HG02870 (cell line): ENCODE results near the gene SNAI1.

Experiments used
- ATAC-seq: cut with Tn5 transposase; IDR thresholded peaks from one replicate; pipeline ENCODE4 v1.9.1; 2021; ENCODE audit warnings: mild to moderate bottlenecking, moderate library complexity; ENCODE audit not compliant: unreplicated experiment

Gene SNAI1

DNA sequence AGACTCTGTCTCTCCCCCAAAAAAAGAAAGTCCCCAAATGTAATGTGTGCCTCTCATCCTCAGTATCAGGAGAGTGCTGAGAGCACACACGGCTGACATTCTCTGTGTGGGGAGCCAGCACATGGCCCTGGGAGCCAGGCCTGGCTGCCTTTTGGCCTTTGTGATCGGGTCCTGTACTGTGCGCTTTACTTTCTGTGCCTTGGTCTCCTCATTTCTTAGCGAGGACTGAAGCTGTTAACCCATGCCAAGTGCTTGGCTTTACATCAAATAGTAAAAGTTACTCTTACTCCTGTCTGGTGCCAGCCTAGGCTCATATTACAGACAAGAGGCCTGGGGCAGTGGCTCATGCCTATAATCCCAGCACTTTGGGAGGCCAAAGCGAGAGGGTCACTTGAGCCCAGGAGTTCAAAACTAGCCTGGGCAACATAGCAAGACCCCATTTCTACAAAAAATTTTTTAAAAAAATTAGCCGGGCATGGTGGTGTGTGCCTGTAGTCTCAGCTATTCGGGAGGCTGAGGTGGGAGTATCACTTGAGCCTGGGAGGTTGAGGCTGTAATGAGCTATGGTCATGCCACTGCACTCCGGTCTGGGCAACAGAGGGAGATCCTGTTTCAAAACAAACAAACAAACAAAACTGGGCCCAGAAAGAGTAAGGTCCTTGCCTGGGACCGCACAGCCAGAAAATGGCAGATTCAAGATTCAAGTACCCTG is 50.3 kb downstream of the SNAI1 start:
- ATAC-seq: no peak

DNA sequence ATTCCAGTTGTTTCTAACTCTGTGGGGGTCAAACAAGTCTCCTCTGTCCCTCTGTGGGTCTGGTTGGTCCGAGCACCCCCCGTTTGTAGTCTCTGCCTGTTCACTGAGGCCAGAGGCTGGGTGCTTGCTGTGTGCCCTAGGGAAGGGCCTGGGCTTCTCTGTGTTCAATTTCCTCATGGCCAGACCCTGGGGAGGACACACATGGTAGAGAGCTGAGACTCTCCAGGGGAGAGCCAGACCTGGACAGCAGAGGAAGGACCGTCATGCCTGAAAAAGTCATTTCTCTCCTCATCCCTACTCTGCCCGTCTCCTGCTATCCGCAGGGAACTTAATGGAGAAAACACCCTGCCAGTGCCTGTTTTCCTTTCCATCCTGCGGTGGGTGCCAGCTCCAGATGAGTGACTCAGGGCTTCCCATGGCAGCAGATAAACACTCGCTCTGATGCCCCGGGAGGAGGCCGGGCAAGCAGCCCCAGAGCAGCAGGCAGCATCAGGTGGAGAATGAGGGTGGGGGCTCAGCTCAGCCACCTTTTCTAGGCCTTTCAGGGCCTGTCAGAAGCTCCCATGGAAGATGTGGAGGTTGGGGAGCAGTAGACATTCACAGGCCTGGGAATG is 51.9 kb downstream of the SNAI1 start:
- ATAC-seq: no peak

DNA sequence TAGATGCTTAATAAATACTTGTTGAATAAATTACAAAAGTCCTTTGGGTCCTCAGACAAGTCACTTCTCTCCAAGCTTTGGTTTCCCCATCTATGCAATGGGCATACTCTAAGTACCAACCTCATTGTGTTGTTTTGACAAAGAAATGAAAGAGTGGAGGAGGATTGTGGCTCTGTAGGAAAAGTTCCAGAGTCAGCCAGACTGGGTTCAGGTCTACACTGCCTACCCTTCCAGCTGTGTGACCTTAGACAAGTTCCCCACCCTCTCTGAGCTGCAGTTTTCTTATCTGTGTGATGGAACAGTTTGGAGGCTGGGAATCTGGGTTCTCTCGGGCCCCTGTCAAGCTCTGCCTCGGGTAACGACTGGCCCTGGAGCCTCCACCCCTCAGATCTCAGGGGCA is 53.9 kb downstream of the SNAI1 start:
- ATAC-seq: no peak

DNA sequence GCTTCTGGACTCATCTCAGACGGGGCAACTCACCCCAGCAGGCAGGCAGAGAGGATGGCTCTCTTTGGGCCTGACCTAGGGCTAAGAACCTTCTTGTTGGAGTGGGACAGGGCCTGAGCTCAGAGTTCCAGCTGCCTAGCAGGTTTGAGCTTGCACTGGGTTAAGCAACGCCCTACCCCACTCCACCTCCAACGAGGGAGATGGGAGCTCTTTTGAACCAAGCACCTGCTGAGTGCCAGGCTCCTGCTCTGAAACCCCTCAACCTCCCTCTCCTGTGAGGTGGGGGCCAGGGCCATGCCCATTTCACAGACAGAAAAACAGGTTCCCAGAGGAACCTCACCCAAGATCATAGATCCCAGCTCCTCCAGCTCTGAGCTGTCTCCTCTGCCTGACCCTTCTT is 54.3 kb downstream of the SNAI1 start:
- ATAC-seq: no peak

DNA sequence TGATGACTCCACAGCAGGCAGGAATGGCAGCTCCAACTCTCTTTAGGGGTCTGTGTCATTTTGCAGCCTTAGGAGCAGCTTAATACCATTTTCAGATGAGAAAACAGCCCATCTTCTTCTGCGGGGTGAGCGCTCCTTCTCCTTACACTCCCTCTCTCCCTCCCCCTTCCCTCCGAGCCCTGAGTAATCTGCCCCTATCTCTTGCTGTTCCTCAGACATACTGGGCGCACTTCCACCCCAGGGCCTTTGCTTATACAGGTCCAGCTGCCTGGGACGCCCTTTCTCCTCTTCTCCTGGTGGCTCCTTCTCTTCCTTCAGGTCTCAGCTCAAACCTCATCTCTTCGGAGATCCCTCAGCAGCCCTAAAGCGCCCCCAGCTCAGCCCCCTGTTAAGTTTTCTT is 54.8 kb downstream of the SNAI1 start:
- ATAC-seq: no peak

DNA sequence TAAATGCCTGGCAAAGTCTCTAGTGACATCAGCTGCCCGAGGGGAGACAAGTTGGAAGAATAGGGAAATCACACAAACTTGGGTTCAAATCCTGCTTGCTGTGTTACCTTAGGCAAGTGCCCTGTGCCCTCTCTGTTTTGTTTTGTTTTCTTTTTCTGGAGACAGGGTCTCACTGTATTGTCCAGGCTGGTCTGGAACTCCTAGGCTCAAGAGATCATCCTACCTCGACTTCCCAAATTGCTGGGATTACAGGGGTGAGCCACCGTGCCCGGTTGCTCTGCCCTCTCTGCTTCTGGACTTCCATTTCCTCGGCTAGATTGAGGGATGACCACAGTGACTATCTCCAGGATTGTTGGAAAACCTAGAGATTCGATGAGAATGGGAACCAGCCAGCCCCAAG is 55.4 kb downstream of the SNAI1 start:
- ATAC-seq: no peak
